Activated T-helper 1 cell treated with anti-CD3 and anti-CD28 coated beads, Interleukin-2, amount 50 U/mL, for 16 hours (primary cell): Measurements from ENCODE around the gene MB21D2.

Source experiments
- DNase-seq, 2 donors: peaks; one replicate each; pipeline ENCODE4 v3.0.0-alpha.2; 2020; ENCODE audit warnings: low read depth in 1 of 2, low spot score in 1 of 2

Gene MB21D2

DNA sequence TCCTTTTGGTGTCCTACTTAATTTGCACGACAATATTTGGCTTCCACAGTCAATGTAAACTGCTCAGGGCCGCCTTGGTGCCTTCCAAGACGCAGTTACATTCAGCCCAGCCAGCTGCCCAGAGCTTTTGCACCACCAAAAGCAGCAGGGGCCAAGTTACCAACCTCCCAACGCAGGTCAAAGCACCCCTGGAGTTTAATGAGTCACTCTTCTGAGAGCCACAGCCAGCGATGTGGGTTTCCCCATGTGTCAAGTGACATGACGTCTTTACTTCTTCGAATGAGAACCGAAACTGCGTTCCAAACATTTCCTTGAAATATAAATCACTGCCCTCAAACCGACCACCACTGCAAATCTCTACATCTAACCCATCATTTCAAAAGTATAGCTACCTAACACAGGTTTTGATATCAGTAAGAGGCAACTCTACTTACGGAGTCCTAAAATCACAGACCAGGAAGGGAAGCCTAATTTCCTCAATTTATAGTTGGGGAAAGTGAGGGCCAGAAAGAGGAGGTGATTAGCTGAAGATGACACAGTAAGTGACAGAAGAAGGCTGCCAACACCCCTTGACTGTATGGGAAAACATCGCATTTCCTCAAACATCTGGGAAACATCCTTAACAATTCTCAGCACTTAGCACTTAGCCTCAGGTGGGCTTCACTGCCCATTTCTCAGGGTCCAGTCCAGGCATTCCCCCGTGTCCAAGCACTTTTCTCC lies 24.5 kb downstream of the MB21D2 start:
- peak in 1 of 2 donors; percentile 30 for DNase-seq

DNA sequence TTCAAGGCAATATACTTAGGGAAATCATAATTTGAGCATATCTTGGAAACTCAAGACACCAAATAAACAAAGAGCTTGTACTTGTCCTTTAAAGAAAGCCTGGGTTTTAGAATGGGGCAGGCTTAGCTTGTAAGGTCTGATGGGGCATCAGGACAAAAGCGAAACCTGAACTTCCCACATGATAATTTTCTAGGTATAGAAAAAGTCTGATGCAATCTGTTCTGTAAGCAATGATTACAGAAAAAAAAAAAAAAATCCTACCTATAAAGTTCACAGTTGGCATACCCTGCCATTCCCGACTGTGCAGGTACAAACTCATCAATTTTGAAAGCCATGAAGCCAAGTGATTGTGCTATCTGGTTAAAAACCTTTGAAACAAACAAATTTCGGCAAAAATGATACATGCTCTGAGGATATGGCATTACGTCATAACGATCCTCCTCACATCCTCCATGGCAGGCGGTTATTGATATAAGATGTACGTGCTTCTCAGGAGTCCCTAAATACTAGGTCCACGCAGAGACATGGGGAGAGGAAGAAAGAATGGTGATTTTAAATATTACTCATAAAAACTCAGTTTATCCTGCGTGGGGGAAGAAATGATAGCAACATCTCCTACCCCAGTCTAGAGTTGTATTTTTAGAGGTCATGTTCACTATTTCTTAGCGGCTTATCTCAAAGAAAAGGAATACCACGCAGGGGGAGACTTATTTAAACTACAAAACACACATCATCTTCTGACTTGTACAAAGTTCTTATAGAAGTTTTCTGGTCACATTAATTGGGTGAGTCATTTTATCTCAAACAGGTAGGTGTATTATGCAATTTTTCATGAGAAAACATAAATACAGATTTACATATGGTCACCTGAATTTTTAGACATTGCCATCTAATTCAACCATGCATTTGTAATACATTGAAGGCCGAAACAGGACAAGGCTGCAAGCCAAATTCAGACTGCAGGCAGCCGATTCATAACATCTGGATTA lies 27.0 kb downstream of the MB21D2 start:
- no peak for DNase-seq

GRCh38 chr3:192889679-192890078 lies 28.0 kb downstream of the MB21D2 start:
- no peak for DNase-seq

DNA sequence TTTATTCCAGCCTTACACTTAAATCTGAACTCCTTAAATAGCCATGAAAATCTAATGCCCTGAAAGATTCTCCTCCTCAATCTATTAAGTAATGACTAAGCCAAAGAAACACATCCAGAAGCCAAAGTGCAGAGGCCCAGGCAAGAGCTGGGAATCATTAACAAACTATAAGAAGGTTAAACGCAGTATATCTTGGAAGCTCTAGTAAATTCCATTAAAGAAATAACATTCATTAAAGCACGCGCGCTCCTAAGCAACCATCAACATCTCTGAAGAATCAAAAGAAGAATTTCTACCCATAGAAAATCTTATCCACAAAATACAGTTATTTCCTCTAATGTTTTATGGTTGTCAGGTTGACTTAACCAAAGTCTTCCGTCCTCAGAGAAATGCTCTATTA lies 29.5 kb downstream of the MB21D2 start:
- no peak for DNase-seq

DNA sequence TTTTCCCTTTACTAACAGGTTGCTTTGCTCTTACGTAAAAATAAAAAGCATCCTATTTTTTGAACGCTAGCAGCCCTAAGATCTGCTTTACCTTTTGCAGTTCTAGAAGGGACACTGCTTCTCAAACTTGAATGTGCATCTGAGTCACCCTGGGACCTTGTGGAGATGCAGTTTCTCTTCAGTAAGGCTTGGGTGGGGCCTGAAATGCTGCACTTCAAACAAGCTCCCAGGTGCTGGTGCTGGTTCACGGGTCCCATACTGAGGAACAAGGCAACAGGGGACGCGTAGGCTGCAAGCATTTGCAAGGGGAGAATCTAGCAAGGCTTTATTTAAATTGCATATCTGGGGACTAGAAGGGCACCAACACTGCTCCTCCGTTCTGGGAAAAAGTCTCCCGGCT lies 30.0 kb downstream of the MB21D2 start:
- no peak for DNase-seq

- DNase-seq: no peak
These were observed 30.6 kb downstream of the MB21D2 start for GRCh38 chr3:192887047-192887446.

DNA sequence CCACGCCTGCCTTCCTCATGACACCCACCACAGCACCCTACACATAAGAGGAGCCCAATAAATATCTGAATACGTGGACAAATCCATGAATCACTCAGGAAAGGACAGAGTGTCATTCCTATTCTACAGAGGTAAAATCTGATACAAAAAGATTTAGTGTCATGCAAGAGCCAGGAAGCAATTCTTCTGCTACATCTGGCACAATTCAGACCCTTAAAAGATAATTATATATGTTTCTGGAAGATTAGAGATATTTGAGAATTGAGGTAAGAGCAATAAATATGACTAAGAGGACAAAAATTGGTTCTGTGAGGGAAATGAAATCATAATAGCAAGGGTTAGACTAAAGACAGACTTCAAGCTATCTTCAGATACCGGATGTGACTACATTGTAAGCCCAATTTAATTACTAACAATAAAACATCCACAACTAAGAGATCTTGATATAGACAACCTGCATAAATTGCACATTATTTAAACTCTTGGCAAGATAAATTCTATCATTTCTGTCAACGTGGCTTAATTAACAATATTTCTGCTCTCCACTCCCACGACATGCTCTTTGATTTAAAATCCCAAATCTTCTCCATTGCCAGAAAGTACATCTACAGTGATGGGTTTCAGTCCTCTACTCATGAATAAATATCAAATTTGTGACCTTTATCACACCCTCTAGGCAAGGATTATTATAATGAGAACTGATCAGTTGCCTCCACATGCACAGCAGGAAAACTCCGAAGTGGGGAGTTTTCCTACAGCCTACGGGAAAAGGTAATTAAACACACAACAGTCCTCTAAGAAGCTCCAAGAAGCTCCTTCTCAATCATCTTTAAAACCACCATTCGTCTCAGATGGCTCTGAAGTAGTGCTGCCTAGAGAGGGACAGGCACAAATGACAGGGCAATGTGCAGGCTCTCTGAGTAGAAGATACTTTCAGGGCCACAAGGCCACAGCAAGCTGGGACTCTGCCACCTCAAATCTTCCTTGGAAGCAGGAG lies 32.6 kb downstream of the MB21D2 start:
- no peak for DNase-seq

- DNase-seq: no peak
These were observed 34.1 kb downstream of the MB21D2 start for GRCh38 chr3:192883512-192883911.

DNA sequence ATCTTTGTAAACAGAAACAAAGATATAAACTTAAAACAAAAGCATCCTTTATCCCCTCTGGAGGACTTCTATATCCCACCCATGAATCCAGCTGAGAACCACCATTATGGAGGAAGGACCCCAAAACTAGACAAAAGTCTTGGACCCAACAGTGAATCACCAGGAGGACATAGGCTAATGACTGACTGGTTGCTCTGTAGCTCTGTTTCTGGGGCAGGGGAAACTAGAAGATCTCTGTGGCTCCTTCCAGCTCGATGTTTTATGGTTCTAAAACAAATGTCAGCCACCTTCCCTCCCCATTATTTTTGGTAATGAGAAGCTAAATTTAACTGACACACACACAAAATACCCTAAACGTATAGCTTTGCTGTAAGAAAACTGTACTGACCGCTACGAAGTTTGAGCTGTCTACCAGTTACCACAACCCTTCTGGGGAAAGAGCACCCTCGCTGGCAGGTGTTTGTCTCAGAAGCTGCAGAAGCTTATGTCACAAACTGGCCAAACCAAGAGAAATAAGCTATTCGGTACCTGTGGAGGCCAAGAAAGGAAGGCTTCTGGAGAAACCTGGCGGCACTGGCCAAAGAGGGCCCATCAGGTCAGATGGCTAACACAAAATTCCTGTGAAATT lies 36.4 kb downstream of the MB21D2 start:
- no peak for DNase-seq

DNA sequence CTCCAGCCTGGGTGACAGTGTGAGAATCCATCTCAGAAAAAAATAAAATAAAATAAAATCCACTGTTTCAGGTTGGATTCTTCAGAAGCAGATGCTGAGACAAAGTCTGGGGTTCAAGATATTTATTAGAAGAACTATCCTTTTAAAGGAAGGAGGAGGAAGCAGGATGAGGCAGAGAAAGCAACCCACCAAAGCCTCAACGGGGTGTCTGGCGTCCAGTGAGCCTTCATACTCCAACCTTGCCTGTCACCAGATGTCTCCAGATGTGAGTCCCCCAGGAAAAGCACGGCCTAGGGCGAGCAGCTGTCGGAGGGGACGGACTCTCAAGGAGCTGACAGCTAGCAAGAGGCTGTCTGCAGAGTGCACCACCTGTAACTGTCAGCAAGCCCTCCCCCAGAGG lies 37.3 kb downstream of the MB21D2 start:
- no peak for DNase-seq

DNA sequence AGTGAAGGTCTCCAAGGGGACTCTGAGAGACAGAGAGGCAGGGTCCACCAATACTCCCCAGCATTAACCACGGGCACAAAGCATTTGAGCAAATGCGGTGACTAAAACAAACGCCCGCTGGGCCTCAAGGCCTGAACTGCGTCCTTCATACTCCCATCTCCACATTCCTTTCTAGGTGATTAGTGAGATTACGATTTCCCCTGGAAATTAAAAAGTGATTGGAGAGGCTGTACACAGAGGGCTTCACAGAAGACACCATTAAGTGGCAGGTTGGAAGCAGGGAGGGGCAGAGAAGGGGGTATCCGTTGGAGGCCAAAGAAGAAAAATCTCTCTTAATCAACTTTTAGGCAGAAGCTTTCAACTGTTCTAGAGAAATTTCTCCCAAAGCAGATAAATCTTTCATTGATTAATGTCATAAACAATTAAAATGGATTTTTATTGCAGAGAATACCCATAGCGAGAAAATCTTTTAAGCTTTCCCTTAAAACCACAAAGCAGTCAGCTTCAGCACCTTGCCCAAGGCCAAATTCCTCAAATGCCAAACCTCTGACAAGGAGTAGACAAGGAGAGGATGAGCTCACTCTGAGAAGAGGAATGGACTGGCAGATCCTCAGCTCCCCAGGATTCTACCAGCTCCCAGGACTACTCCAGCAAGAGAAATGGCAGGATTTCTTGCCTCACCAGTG lies 38.2 kb downstream of the MB21D2 start:
- DNase-seq: no peak

DNA sequence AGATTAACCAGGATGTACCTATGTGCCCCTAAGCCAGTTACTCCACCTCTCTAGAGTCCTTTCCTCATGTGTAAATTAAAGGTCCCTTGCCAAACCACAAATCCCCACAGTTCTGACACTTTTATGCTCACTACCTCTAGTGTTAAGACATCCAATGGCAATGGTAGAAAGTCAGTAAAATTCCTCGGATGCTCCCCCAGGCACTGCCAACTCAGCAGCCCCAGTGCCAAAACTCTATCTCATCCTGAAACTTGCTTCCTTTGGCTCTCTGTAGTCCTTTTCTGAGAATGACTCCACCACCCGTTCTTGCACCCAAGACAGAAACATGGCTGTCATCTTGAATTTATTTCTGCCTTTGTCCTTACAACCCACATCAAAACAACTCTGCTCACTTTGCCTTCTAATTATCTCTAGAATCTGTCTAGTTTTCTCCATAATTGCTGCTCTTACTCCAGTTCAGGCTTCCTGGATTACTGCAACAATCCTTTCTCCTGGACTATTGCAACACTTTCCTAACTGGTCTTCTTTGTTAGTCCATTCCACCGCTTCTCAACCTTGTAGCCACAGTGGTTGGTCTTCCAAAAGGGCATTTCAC lies 41.6 kb downstream of the MB21D2 start:
- no peak for DNase-seq

DNA sequence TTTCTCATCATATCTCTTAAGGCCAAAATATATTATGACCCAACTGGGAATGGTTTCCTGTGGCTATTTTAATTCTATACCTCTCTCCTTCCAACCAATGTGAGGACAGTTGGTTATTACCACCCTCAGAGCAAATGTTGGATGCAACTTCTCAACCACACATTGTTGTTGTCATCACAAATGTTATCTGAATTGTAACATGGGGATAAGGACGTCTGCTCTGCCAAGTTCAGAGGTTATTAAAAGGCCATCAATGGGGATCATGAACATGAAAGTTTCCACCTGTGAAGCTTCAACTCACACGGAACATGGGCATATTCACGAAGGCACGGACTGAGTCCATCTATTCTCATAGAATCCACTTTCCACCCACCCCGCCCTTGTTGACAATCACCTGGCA lies 46.8 kb downstream of the MB21D2 start:
- DNase-seq: no peak

DNA sequence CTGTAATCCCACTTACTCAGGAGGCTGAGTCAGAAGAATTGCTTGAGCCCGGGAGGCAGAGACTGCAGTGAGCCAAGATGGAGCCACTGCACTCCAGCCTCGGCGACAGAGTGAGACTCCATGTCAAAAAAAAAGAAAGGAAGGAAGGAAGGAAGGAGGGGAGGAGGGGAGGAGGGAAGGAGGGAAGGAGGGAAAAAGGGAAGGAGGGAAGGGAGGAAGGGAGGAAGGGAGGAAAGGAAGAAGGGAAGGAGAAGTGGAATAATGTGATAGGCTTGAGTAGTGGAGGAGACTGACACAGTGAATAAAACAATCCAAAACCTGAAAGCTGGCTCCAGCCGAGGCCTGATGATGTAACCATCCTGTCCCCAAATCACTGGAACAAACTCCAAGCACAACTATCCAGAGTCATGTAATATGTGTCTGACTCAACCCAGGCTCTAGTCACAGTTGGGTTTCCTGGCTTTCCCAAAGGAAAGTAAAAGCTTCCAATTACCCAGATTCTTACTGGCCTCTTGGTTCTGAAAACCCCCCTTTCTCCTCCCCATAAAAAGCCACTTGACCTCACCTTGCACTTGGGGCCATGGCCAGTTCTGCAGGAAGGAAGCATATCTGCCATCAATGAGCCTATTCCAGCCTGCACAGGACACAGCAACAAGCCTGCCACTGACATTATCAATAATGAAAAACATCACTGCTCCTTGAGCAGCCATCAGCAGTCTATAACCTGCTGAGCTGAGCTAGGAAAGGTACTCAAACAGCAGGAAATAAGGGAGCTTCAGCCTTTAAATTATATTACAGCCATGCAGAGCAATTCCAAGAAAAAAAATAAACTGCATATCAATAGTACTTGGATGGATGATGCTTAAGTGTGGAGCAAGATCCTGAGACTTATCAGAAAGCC lies 48.3 kb downstream of the MB21D2 start:
- no peak for DNase-seq

DNA sequence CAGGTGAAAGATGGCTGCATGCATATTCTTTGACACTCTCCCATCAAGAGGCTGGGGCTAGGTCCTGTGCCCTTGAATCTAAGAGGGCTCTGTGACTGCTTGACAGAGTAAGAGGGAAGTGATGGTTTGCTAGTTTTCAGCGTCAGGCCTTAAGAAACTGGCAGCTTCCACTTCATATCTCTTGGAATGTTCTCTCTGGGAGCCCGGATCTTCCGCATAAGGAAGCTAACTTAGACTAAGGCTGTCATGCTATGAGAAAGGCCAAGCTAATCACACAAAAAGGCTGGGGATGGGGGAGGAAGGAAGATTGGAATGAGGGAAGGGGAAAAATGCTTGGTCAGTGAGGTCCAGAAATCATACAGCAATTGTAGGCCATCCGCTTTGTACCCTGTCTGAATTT lies 50.0 kb downstream of the MB21D2 start:
- no peak for DNase-seq

DNA sequence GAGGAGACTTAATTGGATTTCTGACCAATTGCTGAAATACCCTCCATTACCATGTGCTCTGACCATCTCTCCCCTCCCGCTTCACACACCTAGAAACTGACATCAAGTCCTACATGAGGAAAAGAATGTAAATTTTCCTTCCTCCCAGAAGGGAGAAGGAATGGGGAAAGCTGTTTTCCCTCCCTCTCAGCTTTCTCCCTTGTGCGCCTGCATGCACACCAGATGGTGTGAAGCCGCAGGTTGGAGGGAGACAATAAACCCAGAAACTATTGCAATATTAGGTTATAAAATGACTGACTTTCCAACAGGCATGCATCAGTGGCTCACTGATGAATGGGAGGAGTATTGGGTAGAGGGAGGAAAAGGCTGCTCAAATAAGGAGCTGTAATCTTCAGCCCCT lies 50.9 kb downstream of the MB21D2 start:
- DNase-seq: no peak

GRCh38 chr3:192864941-192865340 lies 52.7 kb downstream of the MB21D2 start:
- DNase-seq: no peak

DNA sequence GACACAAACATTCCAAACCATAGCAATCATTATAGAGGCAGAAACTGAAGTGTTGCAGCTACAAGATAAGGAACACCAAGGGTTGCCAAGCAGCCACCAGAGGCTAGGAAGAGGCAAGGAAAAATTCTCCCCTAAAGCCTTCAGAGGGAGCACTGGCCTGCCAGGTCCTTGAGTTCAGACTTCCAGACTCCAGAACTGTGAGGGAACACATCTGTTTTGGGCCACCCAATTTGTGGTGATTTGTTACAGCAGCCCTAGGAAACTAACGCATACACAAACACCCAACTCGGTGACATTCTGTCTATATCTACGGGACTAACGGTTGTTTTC lies 54.6 kb downstream of the MB21D2 start:
- DNase-seq: no peak
